NCI-H2227 treated with DMSO at 0.1 percent for 48 hours (cell line): Measurements from ENCODE around the gene ARPC2.

Source experiments
- DNase-seq: peaks from one replicate; lab custom pipeline; 2025; lab: John Stamatoyannopoulos, UW

Gene ARPC2

DNA sequence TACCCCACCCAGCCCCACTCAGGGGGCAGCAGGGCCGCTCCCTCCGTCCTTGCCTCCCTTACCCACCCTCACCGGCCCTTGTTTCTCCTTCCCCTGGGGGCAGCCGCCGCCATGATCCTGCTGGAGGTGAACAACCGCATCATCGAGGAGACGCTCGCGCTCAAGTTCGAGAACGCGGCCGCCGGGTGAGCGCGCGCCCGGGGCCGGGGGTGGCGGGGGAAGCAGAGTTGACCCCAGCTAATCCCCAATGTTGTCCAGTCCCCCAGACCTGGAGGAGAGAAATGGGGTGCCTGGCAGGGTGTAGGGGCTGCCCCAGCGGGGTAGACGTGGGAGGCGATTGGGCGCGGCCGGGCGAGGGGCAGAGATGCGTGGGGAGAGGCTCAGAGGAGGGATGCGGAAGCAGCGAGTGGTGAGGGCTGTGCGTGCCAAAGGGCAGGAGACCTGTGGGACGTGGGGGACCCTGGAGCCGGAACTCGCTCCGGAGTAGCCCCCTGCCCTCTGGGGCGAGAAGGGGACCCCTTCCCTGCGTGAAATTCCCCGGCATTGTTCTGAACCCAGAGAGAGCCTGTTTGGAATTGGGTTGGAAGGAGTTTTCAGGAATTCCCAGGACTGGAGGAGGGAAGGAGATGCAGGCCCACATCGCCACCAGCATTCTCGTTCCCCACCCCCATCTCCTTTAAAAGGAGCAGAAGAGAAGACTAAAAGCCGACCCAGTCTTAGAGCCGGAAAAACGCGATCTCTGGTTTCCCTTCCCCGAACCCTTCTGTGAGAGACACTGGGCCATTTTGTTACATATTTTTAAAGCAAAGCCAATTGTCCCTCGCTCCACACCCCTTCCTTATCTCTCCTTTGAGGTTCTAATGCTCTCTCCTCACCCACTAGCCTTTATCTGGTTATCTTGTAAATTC is 625 bp downstream of the ARPC2 start:
- no peak for DNase-seq

DNA sequence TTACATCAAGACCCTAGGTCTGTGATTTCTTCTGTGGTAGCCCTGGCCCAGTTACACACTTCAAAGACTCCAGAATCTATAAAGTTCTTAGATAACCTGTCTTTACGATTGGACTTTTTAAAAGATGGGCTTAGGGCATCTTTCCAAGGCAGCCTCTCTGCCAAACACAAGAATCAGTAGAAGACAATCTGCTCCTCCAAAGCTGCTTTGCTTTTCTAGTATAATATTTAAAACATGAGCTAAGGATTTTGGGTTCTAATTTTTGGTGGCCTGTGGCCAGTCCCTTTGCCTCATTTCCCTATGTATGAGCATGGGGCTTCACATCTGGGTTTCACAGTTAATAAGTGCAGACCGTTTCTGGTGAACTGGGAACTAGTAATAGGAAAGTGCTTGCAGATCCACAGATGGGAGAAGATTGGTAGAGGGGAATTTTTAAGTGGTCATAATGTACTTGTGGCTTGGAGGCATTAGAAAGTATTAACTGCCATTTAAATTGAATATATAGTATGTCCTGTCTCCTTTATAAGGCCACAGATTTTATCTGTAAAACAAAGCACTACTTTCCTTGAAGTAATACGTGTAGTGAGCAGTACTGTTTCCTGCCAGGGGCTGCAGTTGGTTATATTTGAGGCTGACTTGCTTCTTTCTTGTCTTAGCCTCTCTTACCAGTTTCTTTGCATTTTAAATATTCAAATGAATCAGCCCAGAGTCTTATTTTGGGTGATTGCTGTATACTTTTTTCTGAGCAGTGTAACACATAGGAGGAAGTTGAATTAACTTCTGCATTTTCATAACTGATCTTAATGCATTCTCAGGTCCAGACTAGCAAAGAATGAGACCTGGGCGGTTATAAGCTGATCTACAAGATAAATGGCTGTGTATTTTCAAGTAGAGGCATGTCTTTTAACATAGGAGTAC is 1.5 kb downstream of the ARPC2 start:
- DNase-seq: no peak

DNA sequence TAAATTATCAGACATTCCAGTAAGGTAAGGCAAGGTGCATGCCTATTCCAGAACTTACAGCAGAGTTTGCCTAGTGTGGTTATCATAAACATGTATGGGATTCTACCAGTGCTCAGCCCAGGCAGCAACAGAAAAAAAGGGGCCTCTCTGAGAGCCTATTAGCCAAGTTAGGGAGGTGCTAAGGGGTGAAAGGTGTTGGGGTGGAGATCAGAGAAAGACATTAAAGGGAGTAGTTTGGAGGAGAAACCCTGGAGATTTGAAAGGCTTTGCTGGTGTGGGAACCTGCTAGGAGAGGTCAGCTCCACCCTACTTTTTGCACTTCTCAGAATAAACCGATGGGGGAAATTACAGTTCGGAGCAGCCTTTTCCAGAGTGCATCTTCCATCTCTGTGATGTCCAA is 2.9 kb downstream of the ARPC2 start:
- no peak for DNase-seq

DNA sequence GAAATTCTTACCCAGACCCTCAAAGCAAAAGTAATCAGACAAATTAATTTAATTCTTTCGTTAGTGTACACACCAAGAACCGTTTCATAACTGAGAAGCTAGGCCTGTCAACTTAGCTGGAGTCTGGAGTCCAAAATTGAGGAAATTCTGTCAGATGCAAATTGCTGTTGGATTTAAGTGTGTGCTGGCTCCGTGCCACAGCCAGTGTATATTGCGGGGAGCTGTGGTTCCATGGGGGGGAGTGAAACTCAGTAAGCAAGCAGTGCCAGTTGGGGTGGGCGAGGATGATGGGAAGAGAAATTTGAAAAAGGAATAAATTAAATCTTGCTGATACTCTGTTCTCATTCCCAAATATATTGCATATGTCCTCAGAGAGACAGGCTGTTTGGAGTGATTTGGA is 4.0 kb downstream of the ARPC2 start:
- DNase-seq: no peak

DNA sequence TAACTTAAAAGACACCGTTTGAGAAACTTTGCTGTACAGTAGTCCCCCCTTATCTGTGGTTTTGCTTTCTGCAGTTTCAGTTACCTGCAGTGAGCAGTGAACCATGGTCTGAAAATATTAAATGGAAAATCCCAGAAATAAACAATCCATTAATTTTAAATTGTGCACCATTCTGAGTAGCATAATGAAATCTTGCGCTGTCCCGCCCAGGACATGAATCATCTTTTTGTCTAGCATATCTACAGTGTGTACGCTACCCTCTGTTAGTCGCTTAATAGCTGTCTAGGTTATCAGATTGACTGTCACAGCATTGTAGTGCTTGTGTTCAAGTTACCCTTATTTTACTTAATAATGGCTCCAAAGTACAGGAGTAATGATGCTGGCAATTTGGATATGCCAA is 6.1 kb downstream of the ARPC2 start:
- DNase-seq: no peak

DNA sequence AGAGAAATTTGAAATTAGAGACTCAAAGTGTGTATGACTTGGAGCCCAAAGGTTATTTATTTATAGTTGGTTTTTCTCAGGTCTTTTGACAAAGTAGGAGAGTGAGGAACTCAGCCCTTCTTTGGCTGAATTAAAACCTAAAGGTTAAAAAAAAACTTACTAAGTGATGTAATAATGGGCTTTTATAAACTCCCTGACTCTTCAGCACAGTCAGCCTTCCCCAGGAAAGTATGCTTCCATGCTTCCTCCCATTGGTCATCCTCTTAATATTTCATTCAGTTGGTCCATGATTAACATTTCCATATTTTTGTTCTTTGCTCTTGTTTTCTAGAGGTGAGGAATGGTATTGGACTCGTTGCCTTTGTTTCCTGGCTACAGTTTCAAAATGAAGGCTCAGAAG is 7.2 kb downstream of the ARPC2 start:
- no peak for DNase-seq

DNA sequence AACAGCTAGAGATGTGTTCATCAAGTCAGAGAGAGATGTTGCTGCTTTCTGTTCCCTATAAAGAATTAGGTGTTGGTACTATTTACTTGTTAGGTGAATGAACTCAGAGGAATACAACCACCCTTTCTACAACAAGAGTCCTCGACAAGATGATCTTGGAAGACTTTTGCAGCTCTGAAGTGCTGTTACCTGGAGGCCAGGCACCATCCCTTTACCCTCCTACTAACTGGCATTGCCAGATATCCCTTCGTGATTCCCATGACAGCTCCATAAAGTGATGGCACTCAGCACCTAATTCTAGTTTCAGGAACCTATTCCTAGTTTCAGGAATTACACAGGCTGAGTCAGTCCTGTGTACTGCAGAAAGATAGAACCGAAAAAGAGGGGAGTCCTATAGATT is 9.9 kb downstream of the ARPC2 start:
- DNase-seq: no peak

DNA sequence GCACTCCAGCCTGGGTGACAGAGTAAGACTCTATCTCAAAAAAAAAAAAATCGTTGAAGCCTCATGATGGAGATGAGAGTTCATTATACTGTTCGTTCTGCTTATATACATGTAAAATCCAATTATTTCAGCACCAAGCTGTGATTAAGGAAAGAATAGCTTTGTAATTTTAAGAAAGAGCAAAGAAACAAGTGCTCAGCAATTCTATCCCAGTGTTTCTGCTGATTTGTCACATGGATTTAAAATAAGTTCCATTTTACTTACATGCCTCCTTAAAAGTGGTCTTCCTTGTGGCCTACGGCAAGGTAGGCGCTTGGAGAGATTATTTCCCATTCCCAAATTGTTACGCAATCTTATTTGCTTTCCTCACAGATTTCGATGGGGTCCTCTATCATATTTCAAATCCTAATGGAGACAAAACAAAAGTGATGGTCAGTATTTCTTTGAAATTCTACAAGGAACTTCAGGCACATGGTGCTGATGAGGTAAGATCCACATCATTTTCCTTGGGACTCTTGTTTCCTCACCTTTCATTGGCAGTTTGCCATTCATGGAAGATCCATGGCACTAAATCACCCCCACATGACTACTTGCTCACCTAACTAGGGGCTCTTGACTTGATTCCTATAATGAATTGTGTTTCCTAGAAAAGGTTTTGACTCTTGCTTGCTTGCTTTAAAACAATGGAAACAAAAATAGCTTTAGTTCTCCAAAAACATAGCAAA is 11.5 kb downstream of the ARPC2 start:
- DNase-seq: no peak

DNA sequence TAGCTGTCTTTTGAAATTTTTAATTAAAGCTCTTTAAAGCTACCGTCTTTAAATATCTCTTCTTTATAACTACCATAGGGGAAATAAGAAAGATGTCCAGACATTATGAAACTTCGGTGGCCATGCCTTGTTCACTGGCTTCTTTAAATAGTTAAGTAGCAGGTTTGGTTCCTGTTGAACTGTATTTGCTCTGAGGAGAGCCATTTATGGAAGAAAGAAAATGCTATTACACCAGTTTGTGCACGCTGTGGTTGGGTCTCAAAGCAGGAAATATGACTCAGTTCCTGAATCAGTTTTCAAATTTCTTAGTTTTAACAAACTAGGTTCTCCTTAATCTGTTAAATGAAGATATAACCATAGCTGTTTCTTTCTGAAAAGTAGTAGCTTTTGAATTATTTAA is 12.2 kb downstream of the ARPC2 start:
- no peak for DNase-seq

DNA sequence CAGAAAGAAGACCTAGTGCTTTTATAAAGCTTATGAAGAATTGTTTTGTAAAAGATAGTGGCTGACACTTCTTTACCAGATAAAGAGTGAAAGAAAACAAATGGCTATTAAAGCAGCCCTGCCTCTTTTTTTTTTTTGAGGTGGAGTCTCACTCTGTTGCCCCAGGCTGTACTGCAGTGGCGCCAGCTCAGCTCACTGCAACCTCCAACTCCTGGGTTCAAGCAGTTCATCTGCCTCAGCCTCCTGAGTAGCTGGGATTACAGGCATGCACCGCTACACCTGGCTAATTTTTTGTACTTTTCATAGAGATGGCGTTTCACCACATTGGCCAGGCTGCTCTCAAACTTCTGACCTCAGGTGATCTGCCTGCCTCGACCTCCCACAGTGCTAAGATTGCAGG is 12.9 kb downstream of the ARPC2 start:
- DNase-seq: no peak

DNA sequence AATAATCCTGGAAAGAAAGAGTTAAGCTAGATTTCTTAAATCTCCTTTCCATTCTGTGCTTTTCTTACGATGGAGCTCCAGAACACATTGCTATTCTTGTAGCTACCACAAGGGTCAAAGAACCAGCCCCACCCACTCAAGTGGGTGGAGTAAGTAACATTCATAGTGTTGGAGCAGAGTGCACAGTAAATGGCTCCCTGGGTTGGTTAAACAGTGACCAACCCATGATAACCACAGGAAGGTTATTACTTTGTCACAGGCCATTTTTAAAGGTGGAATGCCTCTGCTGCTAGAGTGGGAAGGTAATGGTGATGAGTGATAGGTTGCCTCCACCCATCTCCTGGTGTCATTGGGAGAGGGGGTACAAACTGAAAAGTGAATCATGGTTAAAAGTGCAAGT is 13.9 kb downstream of the ARPC2 start:
- no peak for DNase-seq

DNA sequence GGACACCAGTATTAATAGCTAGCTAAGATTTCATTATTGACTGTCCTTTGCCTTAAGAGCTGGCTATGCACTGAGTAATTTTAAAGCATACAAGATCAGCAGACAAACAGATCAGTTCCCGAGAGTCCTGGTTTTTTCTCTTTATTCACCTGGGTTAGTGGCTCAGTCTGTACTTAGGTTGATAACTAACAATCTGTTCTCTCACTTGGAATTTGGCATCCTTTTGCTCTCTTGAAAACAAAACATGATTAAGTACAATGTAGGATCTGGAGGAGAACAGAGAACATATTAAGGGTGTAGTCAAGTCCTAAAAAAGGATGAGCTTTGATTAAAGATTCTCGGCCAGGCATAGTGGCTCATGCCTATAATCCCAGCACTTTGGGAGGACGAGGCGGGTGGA is 16.6 kb downstream of the ARPC2 start:
- DNase-seq: no peak

DNA sequence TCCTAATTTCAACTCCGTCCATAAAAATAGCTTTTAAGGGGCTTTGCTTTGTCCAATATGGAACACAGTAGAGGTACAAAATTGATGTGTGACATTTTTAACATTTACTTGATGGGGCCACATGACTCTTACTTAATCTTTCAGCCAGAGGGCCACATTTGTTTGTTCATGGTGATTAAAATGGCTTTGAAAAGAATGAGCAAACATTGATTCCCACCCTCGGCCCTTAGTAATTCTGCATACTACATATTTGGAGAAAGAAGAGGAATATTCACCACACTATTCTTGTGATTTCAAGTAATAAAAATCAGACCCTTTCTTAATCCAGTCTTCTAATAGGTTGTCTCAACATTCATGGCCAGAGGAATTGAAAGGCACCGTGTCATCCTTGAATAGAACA is 17.5 kb downstream of the ARPC2 start:
- DNase-seq: no peak

DNA sequence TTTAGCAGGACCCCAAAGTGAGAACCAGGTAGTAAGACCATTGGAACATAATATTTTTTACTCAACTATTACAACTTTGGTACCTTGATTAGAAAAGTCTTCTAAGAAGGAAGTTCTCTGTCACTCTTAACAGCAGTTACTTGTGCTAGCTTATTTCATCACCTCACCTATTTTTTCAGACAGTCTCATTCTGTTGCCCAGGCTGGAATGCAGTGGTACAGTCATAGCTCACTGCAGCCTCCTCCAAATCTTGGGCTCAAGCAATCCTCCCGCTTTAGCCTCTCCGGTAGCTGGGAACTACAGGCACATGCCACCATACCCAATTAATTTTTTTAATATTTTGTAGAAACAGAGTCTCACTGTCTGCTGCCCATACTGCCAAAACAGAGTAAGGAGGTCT is 18.0 kb downstream of the ARPC2 start:
- no peak for DNase-seq

DNA sequence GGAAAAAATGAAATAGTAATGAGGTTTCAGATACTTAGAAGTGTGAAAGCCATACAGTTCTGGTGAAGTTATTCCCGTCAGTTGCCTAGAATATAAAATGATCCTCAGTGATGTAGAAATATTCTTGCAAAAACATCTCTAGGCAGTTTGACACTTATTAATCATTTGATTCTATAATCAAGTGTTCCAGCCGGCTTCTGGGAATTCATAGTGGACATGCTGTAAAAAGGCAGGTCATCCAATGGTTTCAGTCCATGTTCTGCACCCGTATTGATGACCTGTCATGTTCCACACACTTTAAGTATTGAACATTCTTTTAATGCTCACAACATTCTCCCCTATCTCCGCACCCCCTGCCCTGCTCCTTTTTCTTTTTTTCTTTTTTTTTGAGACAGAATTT is 19.8 kb downstream of the ARPC2 start:
- DNase-seq: no peak

DNA sequence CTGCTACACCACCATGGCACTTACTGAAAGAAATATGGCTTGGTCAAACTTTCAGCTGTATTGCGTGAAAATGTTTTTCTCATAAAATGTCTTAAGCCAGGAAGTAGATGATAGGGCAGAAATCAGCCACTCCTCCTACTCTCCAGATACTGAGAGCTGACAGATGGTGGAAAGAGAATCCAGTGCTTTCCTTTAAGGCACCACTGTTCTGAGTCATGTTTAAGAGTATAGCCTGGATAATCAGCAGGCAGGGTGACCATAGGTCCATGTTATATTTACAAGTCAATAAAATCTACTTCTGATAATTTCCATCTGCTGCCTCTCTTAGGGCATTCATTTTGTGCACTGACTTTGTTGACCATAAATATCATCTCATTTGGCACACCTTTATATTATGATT is 21.9 kb downstream of the ARPC2 start:
- DNase-seq: no peak

DNA sequence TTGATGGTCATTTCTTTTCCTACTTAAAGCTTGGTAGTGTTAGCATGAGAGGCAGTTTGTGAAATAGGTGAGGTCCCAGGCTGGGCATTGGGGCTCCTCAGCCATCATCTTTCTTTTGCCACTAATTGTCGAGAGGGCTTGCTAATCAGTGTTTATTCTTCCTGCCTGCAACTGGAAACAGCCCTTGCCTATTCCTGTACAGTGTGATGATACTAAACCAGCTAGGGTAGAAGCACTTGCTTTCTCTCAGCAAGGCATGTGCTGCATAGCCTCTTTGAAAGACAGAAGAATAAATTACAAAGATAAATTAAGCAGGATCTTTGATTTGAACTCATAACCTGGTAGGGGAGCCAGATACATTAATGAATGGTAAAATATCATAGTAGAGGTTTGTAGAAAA is 27.2 kb downstream of the ARPC2 start:
- no peak for DNase-seq

DNA sequence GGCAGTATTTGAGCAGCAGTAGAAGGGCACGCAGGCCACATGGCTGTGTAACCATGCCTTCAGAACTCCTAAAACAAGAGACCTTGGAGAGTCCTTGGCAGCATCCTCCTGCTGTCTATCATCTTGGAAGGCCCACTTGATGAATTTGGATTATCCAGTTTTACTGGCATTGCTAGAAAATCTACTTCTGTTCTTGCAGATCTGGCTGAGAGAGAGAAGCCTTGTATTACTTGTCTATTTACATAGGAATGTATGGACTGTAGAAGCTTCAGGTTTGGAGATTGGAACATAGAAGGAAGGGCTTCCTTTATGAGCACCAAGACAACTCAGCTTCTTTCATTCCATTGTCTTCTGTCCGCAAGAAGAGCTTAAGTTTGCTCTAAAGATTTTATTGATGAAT is 27.7 kb downstream of the ARPC2 start:
- no peak for DNase-seq

DNA sequence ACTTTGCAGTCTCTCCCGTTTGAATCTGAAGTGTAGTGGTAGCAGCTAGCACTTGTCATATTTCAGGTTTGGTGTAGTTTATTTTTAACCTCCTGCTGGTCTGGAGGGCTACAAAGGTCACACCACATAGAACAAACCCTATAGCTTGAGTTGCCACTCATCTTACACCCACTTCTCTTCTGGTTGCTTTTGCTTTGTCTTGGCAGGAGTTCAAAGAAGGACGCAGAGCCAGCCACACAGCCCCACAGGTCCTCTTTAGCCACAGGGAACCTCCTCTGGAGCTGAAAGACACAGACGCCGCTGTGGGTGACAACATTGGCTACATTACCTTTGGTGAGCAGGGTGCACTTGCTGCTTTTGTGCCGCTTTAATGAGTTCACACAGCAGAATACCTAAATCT is 28.2 kb downstream of the ARPC2 start:
- DNase-seq: no peak

DNA sequence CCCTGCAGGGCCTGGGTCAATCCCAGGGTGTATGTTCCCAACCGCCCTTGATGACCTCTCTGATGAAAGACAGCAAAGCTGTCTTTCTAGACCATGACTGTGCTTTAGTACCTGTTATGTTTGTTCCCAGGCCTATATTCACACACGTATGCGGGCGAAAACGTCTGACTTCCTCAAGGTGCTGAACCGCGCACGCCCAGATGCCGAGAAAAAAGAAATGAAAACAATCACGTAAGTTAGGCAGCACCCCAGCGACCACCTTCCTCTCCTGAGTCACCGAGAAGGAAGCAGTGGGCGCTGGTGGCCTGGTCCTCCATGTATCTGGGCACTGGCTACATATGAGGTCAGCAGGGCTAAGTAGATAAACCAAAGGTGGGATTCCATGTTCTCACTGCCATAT is 32.7 kb downstream of the ARPC2 start:
- no peak for DNase-seq

DNA sequence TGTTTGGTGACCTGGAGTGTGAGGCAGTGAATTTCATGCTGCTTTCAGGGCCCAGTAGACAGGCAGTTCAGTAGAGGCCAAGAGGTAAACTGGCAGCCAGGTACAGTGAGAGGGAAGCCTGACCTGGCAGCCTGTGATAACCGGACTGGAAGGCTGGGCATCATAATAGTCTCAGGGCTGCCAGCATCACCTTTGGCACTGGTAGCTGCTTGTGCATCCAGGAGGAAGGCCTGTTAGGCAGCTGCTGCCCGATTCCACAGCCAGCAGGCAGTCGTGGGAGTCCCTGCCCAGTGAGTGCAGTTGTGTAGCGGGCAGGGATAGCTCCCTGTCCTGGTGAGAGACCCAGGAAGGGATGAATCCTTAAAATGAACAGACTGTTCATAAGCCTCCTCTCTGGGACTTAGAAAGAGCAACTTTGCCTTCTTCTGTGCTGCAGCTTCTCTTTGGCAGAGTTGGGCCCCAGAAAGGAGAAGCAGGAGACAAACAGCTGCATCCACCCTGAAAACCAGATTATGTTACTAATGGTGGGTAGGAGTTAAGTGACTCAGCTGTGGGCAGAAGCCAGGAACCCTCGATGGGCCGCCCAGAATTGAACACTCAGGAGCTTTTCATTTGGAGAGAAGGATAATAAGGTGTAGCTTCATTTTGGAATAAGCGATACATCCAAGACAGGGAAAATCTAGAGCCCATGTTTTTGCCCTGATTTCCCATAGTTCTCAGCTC is 35.7 kb downstream of the ARPC2 start:
- no peak for DNase-seq

DNA sequence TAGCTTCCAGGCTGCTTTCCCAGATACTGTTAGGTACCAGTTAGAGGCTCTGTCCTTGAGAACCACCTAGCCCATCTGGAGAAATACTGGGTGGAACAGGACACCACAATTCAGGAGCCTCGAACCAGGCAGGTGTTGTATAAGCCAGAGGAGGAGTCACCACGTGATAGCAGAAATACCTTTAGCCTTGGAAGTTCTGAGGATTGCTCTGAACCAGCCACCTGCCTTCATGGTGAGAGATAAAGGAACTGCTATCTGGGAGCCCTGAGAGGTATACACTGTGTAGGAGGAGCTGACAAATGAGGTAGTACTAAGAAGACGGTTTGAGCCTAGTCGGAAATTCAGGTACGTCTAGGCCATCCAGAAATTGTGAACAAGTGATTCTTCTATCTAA is 36.2 kb downstream of the ARPC2 start:
- DNase-seq: no peak
